Ectodermal cell (in vitro differentiated cells): ENCODE data around the gene HEMGN.
"Not testable (repeated sequence)": the region's sequence is repeated elsewhere in the genome, so short reads cannot be mapped to it uniquely, and the experiment has no call there.

Experiments
- H3K27ac ChIP-seq: 2 replicates; pipeline ENCODE4 v1.7.0; 2013; ENCODE audit warnings: mild to moderate bottlenecking, low read depth, low read length; ENCODE audit not compliant: insufficient read depth, poor library complexity, severe bottlenecking
- H3K27me3 ChIP-seq: 2 replicates; pipeline ENCODE4 v1.7.0; 2013; ENCODE audit warnings: mild to moderate bottlenecking, low read length; ENCODE audit not compliant: insufficient read depth, control insufficient read depth, poor library complexity, severe bottlenecking
- H3K36me3 ChIP-seq: one replicate; pipeline ENCODE4 v1.7.0; 2013; ENCODE audit warnings: low read length; ENCODE audit not compliant: control insufficient read depth, insufficient read depth
- H3K4me1 ChIP-seq: one replicate; pipeline ENCODE4 v1.7.0; 2013; ENCODE audit warnings: low read length; ENCODE audit not compliant: control insufficient read depth, insufficient read depth
- H3K4me3 ChIP-seq: 2 replicates; pipeline ENCODE4 v1.7.0; 2013; ENCODE audit warnings: low read depth, low read length, control low read depth; ENCODE audit not compliant: insufficient read depth
- H3K9me3 ChIP-seq: 2 replicates; pipeline ENCODE4 v1.7.0; 2013; ENCODE audit warnings: mild to moderate bottlenecking, low read length, moderate library complexity; ENCODE audit not compliant: control insufficient read depth
- WGBS, 2 experiments: methylation state at CpG; one replicate each; pipeline ENCODE4 v1.1.7; 2013; ENCODE audit warnings: missing lambda C conversion rate in 2 of 2; 5-methylcytosine and 5-hydroxymethylcytosine counted together

Gene HEMGN

DNA sequence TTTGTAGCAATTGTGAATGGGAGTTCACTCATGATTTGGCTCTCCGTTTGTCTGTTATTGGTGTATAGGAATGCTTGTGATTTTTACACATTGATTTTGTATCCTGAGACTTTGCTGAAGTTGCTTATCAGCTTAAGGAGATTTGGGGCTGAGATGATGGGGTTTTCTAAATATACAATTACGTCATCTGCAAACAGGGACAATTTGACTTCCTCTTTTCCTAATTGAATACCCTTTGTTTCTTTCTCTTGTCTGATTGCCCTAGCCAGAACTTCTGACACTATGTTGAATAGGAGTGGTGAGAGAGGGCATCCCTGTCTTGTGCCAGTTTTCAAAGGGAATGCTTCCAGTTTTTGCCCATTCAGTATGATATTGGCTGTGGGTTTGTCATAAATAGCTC, 9.1 kb upstream of the HEMGN start:
- not testable (repeated sequence) for H3K27ac ChIP-seq, H3K36me3 ChIP-seq, H3K4me1 ChIP-seq, H3K9me3 ChIP-seq, H3K4me3 ChIP-seq
- H3K27me3 ChIP-seq: peaks cover 33% of the 10 kb centered on the region
- 57% methylated on average over 1 of the region's 2 CpGs; no CpG with 5 or more reads in 1 of the 2 experiments for WGBS, 2 experiments

GRCh38 chr9:97945470-97945869, 7.5 kb upstream of the HEMGN start:
- H3K4me3 ChIP-seq, H3K9me3 ChIP-seq, H3K36me3 ChIP-seq, H3K4me1 ChIP-seq, H3K27ac ChIP-seq: not testable (repeated sequence)
- 60 to 76% methylated on average over 2 of the region's 2 CpGs for WGBS, 2 experiments
- H3K27me3 ChIP-seq: peaks cover 49% of the 10 kb centered on the region

- peaks cover 58% of the 10 kb centered on the region for H3K27me3 ChIP-seq
- H3K27ac ChIP-seq: no peak overlapping the region
- no peaks in the 10 kb centered on the region for H3K4me1 ChIP-seq
- H3K9me3 ChIP-seq: no peaks in the 10 kb centered on the region
- H3K36me3 ChIP-seq: no peaks in the 10 kb centered on the region
- 72 to 90% methylated on average over 3 of the region's 3 CpGs for WGBS, 2 experiments
- H3K4me3 ChIP-seq: no peak overlapping the region
These were observed 6.6 kb upstream of the HEMGN start for GRCh38 chr9:97944612-97945011.

- H3K4me1 ChIP-seq: no peaks in the 10 kb centered on the region
These were observed 5.4 kb upstream of the HEMGN start for GRCh38 chr9:97943308-97943855.

GRCh38 chr9:97941323-97941722, 3.4 kb upstream of the HEMGN start:
- Histone ChIP-seq H3K36me3 (no peaks in the 10 kb centered on the region), H3K4me3 (no peak overlapping the region), H3K4me1 (no peaks in the 10 kb centered on the region), H3K27me3 (peaks cover 86% of the 10 kb centered on the region), H3K9me3 (no peaks in the 10 kb centered on the region), H3K27ac (no peak overlapping the region)
- 88 to 94% methylated on average over 1 of the region's 1 CpG for WGBS, 2 experiments

More at GRCh38 chr9:97943308-97943855, 5.4 kb upstream of the HEMGN start:
- H3K9me3 ChIP-seq: no peaks in the 10 kb centered on the region
- no peaks in the 10 kb centered on the region for H3K36me3 ChIP-seq
- H3K4me3 ChIP-seq: no peak overlapping the region
- H3K27ac ChIP-seq: no peak overlapping the region
- H3K27me3 ChIP-seq: peaks cover 70% of the 10 kb centered on the region

DNA sequence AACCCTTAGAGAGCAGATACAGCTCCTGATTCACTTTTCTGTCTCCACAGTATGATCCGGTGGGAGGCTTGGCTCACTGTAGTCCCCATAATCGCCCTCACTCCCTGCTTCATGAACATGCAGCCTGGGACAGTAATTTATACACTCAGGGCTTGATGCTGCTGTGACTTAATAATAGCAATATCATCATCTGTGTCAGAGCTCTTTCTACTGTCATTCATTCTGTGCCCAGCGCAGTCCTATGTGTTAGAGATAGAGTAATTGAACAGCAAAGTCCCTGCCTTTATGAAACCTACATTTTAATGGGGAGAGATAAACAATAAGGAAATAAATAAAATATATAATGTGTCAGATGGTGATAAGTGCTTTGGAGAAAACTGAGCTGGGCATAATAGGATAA, 2.8 kb upstream of the HEMGN start:
- Histone ChIP-seq H3K36me3 (no peaks in the 10 kb centered on the region), H3K27ac (no peak overlapping the region), H3K4me1 (no peaks in the 10 kb centered on the region), H3K4me3 (no peak overlapping the region), H3K9me3 (no peaks in the 10 kb centered on the region), H3K27me3 (peaks cover 92% of the 10 kb centered on the region)
- 64 to 70% methylated on average over 3 of the region's 3 CpGs for WGBS, 2 experiments

GRCh38 chr9:97940233-97940632, 2.3 kb upstream of the HEMGN start:
- H3K9me3 ChIP-seq: no peaks in the 10 kb centered on the region
- no peaks in the 10 kb centered on the region for H3K36me3 ChIP-seq
- H3K27me3 ChIP-seq: peaks cover 97% of the 10 kb centered on the region
- H3K4me3 ChIP-seq: no peak overlapping the region
- no peaks in the 10 kb centered on the region for H3K4me1 ChIP-seq
- no peak overlapping the region for H3K27ac ChIP-seq

- H3K27me3 ChIP-seq: peaks cover 86% of the 10 kb centered on the region
- H3K4me3 ChIP-seq: no peak overlapping the region
- no peaks in the 10 kb centered on the region for H3K4me1 ChIP-seq
- no peak overlapping the region for H3K27ac ChIP-seq
- H3K36me3 ChIP-seq: no peaks in the 10 kb centered on the region
- no peaks in the 10 kb centered on the region for H3K9me3 ChIP-seq
These were observed 974 bp downstream of the HEMGN start for GRCh38 chr9:97936998-97937397.

DNA sequence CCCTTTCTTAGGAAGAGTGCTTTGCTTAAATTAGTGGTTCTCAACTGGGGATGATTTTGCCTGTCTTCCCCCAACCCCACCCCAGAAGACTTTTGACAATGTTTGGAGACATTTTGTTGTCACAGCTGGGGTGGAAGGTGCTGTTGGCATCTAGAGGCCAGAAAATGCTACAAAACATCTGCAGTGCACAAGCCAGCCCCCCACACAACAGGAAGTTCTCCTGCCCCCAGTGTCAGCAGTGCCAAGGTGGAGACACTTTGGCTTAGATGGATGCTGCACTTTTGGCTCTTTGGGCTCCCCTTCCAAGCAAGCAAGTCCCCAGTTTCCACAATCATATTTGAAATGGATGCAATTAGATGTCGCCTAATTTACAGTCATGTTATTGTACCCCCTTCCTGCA, 2.7 kb downstream of the HEMGN start:
- WGBS, 2 experiments: 79 to 83% methylated on average over 1 of the region's 1 CpG
- H3K4me3 ChIP-seq: no peak overlapping the region
- H3K27me3 ChIP-seq: peaks cover 86% of the 10 kb centered on the region

DNA sequence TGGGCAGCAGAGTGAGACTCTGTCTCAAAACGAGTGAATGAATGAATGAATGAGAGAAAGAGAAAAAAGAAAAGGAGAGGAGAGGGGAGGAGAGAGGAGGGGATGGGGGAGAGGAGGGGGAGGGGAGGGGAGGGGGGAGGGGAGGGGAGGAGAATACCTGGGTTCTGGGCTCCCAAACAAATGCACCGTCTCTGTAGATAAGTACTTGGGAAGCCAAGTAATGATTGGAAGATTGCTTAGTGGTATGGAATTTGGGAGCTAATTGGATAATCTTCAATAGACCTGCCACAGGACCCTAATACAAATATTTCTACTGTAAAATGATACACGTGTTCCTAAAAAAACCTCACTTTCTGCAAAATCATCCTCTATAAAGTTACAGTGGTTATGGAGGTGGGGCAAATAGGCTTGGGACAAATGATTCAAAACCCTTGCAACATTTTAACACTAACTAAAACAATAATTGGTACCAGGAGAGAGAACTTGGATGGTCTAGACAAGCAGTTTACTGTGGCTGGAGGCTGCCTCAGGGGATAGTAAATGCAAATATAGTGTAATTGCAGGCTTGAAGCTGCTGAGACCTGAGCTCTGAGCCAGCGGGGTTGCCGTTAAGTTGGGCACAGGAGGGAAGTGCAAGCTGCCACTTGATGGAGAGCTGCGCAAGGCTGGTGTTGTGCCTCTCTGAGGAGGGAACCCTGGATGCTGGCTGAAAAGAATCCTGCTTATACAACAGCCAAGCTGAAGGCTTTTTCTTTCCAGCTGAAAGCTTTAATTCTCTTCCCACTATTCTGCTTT, 3.5 kb downstream of the HEMGN start:
- no peak overlapping the region for H3K27ac ChIP-seq
- peaks cover 86% of the 10 kb centered on the region for H3K27me3 ChIP-seq
- no peaks in the 10 kb centered on the region for H3K4me1 ChIP-seq
- WGBS, 2 experiments: 27 to 42% methylated on average over 4 to 5 of the region's 6 CpGs
- H3K9me3 ChIP-seq: no peaks in the 10 kb centered on the region
- no peak overlapping the region for H3K4me3 ChIP-seq
- no peaks in the 10 kb centered on the region for H3K36me3 ChIP-seq

More for the DNA sequence above, 2.7 kb downstream of the HEMGN start:
- no peaks in the 10 kb centered on the region for H3K9me3 ChIP-seq
- H3K4me1 ChIP-seq: no peaks in the 10 kb centered on the region
- no peak overlapping the region for H3K27ac ChIP-seq
- H3K36me3 ChIP-seq: no peaks in the 10 kb centered on the region
